Measurements from ENCODE around the gene HCAR3.

DNA sequence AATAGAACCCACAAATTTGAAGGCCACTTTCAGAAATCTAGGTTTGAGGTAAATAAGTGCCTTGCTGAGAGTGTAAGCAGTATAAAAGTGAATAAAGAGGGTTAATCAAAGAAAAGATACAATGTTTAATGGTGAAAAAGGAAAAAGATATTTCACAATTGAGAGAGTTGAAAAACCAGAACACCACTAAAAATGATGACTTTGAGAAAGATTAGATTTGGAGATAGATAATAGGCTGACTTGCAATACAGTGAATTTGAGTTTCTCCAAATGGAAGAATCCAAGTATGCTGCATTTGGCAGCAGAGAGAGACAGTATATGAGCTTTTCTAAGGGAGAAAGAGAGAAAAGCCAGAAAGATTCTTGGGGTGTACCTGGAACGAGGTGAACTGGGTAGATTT lies 38.2 kb upstream of the HCAR3 start:
- TF ChIP-seq POLR2AphosphoS5 (IDR thresholded peaks at IDR 0.05), result no peak
- TF ChIP-seq, protein P1, sequence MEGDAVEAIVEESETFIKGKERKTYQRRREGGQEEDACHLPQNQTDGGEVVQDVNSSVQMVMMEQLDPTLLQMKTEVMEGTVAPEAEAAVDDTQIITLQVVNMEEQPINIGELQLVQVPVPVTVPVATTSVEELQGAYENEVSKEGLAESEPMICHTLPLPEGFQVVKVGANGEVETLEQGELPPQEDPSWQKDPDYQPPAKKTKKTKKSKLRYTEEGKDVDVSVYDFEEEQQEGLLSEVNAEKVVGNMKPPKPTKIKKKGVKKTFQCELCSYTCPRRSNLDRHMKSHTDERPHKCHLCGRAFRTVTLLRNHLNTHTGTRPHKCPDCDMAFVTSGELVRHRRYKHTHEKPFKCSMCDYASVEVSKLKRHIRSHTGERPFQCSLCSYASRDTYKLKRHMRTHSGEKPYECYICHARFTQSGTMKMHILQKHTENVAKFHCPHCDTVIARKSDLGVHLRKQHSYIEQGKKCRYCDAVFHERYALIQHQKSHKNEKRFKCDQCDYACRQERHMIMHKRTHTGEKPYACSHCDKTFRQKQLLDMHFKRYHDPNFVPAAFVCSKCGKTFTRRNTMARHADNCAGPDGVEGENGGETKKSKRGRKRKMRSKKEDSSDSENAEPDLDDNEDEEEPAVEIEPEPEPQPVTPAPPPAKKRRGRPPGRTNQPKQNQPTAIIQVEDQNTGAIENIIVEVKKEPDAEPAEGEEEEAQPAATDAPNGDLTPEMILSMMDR (IDR thresholded peaks at IDR 0.05), result no peak
